HG03439 (cell line): ENCODE data around the gene DYNC1I1.

Experiments
- ATAC-seq: cut with Tn5 transposase; IDR thresholded peaks from one replicate; pipeline ENCODE4 v1.9.1; 2021; ENCODE audit warnings: mild to moderate bottlenecking, moderate library complexity; ENCODE audit not compliant: unreplicated experiment

DYNC1I1 gene

DNA sequence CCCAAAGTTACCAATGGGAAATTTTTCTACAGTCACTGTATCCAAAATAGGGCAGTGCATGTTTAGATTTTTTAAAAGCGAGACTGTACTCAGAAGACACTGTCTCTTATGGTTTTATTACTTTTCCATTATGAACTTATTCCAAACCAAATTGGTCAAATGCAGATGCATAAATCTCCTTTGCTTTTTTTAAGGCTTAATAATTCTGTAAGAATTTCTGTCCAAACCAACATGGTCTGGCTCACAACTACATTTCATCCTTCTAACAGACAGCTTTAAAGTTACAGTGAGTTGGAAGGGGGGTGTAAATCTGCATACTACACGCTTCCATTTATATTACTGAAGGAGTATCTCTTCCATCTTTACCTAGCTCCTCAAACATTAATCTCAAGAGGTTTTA, 350.4 kb downstream of the DYNC1I1 start:
- no peak for ATAC-seq

DNA sequence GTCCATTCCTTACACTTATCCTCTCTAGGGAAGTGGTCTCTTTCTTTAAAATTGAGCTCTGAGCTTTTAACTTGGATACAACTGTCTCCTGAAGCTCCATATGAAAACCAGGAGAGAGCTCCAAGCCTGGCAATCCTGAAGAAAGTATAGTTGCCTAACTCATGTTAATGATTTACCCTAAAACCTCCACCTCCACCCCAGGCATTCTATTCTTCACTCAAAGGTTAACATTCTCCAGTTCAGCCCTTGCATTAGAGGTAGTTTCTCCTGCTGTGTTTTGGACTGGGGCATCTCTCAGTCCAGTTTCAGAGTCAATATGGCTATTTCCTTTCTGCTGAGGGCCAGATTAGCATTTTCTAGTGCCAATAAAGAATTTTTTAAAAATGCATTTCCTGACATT, 354.0 kb downstream of the DYNC1I1 start:
- no peak for ATAC-seq

DNA sequence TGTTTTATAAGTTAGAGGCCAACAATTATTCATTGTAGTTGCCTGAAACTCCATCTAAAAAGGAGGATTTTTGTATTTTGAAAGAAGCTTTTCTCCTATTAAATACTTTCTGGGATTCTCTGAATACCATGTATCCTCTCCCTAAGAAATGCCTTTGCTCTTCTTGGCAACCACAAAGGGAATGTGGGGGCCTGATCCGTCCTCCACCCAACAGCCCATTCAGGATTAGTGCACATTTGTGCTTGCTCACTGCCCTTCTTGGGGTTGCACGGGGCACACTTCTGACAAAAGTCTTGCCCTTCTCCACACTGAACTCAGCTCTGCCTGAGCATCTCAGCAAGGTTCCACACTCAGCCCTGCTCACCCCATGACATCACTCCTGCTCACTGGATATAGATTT, 355.4 kb downstream of the DYNC1I1 start:
- no peak for ATAC-seq

DNA sequence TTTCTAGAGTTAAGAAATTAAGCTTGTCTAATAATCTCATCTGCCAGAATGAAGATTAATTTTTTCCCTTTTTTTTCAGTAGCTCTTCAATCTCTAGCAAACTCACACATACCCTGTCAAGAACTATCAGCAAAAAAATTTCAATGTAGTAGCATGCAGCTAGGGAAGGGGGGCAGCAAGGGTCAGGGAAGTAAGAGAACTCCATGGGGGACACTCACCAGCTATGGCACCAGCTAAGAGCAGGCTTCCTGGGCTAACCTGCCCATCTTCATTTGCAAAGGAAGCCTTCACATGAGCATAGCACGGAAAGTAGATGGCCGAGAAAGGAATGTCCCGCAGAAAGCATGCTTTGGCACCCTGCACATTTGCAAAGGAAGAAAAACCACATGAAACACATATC, 359.2 kb downstream of the DYNC1I1 start:
- ATAC-seq, result no peak

DNA sequence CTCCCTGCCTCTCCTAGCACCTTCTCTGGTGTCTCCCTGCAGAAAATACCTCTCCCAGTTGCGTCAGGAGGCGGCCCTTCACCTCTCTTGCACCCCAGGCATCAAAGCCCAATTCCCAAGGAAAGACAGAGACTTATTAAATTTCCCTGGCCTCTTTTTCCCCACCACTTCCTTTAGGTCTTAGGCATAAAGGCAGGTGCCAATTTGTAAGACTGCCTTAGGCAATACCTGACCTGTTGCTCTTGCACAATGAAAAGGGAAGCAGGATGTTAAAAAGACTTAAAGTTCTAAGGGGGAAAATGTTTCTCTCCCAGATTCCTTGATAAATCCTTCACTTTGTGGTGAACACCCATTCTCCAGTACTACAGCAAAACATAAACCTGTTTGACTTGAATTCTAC, 362.9 kb downstream of the DYNC1I1 start:
- ATAC-seq, result no peak

DNA sequence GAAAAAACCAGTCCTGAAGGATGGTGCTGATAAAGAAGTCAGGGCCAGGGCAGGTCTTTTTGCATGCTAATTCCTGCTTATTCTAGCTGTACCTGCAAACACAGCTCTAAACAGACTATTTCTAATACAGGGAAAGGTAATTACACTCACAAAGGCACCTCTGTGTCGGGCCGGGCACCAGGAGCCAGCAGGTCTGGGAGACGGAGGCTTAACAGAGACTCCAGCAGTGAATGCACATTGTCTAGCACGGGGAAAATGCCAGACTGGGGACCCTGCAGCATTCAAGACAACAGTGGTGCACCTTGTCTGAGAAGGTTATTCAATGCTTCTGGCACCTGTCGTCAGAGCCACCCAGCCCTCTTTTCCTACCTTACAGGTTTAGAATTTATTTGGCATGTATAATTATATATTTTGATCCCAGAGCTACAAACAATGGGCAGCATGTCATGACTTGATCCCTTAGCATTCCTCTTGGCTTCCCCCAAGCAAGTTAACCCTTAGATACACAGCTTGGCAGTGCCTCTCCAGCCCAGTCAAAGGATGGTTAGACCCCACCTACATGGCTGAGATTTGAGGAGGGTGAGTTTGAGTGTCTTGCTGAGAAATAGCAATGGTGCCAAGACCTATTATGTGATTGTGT, 364.4 kb downstream of the DYNC1I1 start:
- no peak for ATAC-seq

DNA sequence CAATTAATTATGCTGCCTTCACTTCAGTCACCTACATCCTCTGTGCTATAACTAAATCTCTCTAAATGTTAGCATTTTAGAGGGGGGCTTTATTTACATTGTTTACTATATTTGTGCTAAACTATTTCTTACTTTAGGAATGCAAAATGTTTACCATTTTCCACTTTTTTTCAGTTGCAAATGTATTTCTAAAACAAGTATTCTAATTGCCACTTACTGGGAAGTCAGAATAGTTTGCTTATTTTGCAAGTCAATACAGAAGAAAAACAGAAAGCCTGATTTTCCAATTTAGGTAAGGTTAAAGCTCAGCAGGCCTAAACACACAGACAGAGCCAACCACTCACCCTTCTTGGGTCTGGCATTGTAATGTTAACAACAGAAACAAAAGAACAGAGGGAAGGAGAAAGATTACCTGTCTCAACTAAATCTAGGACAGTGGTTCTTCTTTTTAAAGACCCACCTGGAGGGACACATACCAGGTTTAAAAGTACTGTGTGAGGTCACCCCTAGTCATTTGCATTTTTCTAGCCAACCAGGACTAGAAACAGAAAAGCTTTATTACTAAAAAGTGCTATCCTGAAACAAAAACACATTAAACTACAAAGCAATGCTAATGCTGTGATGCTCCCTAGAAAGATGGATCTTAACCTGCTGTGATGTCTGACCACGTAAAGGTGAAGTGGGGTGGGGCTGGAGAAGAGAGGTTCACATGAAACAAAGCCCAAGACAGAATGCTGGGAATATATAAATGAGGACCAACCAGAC, 371.3 kb downstream of the DYNC1I1 start:
- no peak for ATAC-seq

DNA sequence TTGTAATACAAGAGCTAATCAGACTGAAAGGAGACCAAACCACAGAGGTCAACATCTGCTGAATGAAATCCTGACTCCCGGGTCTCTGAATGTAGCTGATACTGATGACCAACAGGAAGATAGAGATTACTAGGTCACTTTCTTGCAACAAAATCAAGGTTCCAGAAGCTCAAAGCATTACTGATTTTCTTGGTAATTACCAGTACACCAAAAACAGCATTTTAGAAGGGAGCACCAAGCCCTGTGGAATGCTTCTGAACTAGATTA, 371.8 kb downstream of the DYNC1I1 start:
- ATAC-seq, result no peak
